ENCODE results near the gene SNORC. TPM values are rescaled to one million over a fixed set of nuclear protein-coding genes. Genes with fewer than 3 reads are reported as not detected.

Gene SNORC
- total RNA-seq, 3 donors from 2014 or later (not counting 1 experiment from before 2014, with no cell fraction given) = 0.47 to 1.0 (median 0.98) TPM

GRCh38 chr2:232873292-232873908 is 3.3 kb downstream of the SNORC start:
- Mint-ChIP-seq H3K27ac (no peak overlapping the region), H3K4me3 (no peak overlapping the region), H3K4me1 (peaks cover 0 to 11% of the 10 kb centered on the region in 2 donors), H3K36me3 (no peaks in the 10 kb centered on the region), H3K27me3 (ENCODE audit: low read depth in 2 of 2) (peaks cover 8 to 10% of the 10 kb centered on the region in 2 donors), H3K9me3 (no peaks in the 10 kb centered on the region)
- Histone ChIP-seq H3K27ac (ENCODE audit: low read length) (no peak overlapping the region), H3K36me3 (ENCODE audit: control insufficient read depth, insufficient read depth, low read length) (no peaks in the 10 kb centered on the region), H3K9me3 (ENCODE audit: control insufficient read depth, insufficient read depth, low read length) (no peaks in the 10 kb centered on the region), H3K4me3 (ENCODE audit: low read length) (no peak overlapping the region), H3K27me3 (ENCODE audit: control insufficient read depth, insufficient read depth, low read length) (peaks cover 12% of the 10 kb centered on the region), H3K4me1 (ENCODE audit: control insufficient read depth, insufficient read depth, low read length) (peaks cover 10% of the 10 kb centered on the region)
- TF ChIP-seq CTCF (IDR thresholded peaks at IDR 0.05) = no peak
- DNase-seq (no peak), ATAC-seq (no peak)
- intact Hi-C loops (cut with micrococcal nuclease) = no loop called here
- WGBS (ENCODE audit: insufficient coverage) = 93% methylated on average over 14 of the region's 14 CpGs

GRCh38 chr2:232873909-232874641 is 4.0 kb downstream of the SNORC start:
- Histone ChIP-seq H3K4me1 (ENCODE audit: control insufficient read depth, insufficient read depth, low read length) (peaks cover 10% of the 10 kb centered on the region), H3K4me3 (ENCODE audit: low read length) (no peak overlapping the region), H3K27ac (ENCODE audit: low read length) (no peak overlapping the region), H3K27me3 (ENCODE audit: control insufficient read depth, insufficient read depth, low read length) (peaks cover 12% of the 10 kb centered on the region), H3K9me3 (ENCODE audit: control insufficient read depth, insufficient read depth, low read length) (no peaks in the 10 kb centered on the region), H3K36me3 (ENCODE audit: control insufficient read depth, insufficient read depth, low read length) (no peaks in the 10 kb centered on the region)
- no peaks in the 10 kb centered on the region for H3K9me3 Mint-ChIP-seq
- H3K27me3 Mint-ChIP-seq (ENCODE audit: low read depth in 2 of 2) = peaks cover 8 to 10% of the 10 kb centered on the region in 2 donors
- peaks cover 0 to 9% of the 10 kb centered on the region in 2 donors for H3K4me1 Mint-ChIP-seq
- ATAC-seq = no peak
- no peak for DNase-seq
- whole genome bisulfite sequencing (ENCODE audit: insufficient coverage) = 83% methylated on average over 6 of the region's 6 CpGs
- intact Hi-C loops (cut with micrococcal nuclease) = no loop called here
- no peak for TF ChIP-seq CTCF (IDR thresholded peaks at IDR 0.05)
- no peak overlapping the region for H3K4me3 Mint-ChIP-seq
- H3K27ac Mint-ChIP-seq = no peak overlapping the region
- H3K36me3 Mint-ChIP-seq = no peaks in the 10 kb centered on the region

GRCh38 chr2:232874677-232875223 is 4.7 kb downstream of the SNORC start:
- H3K4me3 ChIP-seq (ENCODE audit: low read length) = no peak overlapping the region
- H3K27me3 ChIP-seq (ENCODE audit: control insufficient read depth, insufficient read depth, low read length) = peaks cover 12% of the 10 kb centered on the region
- H3K27me3 Mint-ChIP-seq (ENCODE audit: low read depth in 2 of 2) = peaks cover 8 to 10% of the 10 kb centered on the region in 2 donors
- no peaks in the 10 kb centered on the region for H3K36me3 Mint-ChIP-seq
- H3K27ac Mint-ChIP-seq = no peak overlapping the region
- peak overlapping the region; percentile 72 for H3K4me3 Mint-ChIP-seq
- H3K27ac ChIP-seq (ENCODE audit: low read length) = no peak overlapping the region
- 94% methylated on average over 16 of the region's 16 CpGs for WGBS (ENCODE audit: insufficient coverage)
- H3K36me3 ChIP-seq (ENCODE audit: control insufficient read depth, insufficient read depth, low read length) = no peaks in the 10 kb centered on the region
- no peak for ATAC-seq
- intact Hi-C loops (cut with micrococcal nuclease) = no loop called here
- H3K9me3 ChIP-seq (ENCODE audit: control insufficient read depth, insufficient read depth, low read length) = no peaks in the 10 kb centered on the region
- peaks cover 10% of the 10 kb centered on the region for H3K4me1 ChIP-seq (ENCODE audit: control insufficient read depth, insufficient read depth, low read length)
- H3K9me3 Mint-ChIP-seq = no peaks in the 10 kb centered on the region
- no peak for DNase-seq
- no peak for TF ChIP-seq CTCF (IDR thresholded peaks at IDR 0.05)
- H3K4me1 Mint-ChIP-seq = peaks cover 0 to 5% of the 10 kb centered on the region in 2 donors

All from natural killer cell (primary cell).